IPS-20b (cell line): ENCODE measurements around the gene FAM193B.

Experiments used
- H3K27ac ChIP-seq: one replicate; pipeline ENCODE4 v1.5.1; 2013; ENCODE audit warnings: low read length
- H3K27me3 ChIP-seq: 2 replicates; pipeline ENCODE4 v1.6.1; 2013; ENCODE audit warnings: mild to moderate bottlenecking, low read length, inconsistent platforms; ENCODE audit not compliant: insufficient read depth
- H3K36me3 ChIP-seq: 2 replicates; pipeline ENCODE4 v1.6.1; 2013; ENCODE audit warnings: low read depth, mild to moderate bottlenecking, inconsistent platforms, low read length, moderate library complexity; ENCODE audit not compliant: insufficient read depth
- H3K4me1 ChIP-seq: 2 replicates; pipeline ENCODE4 v1.6.1; 2013; ENCODE audit warnings: mild to moderate bottlenecking, control low read depth, inconsistent platforms, low read length, moderate library complexity; ENCODE audit not compliant: insufficient read depth
- H3K4me3 ChIP-seq: 2 replicates; pipeline ENCODE4 v1.5.1; 2013; ENCODE audit warnings: mild to moderate bottlenecking, low read length, inconsistent platforms
- H3K9ac ChIP-seq: 2 replicates; pipeline ENCODE4 v1.6.1; 2013; ENCODE audit warnings: low read depth, mild to moderate bottlenecking, inconsistent platforms, low read length, moderate library complexity
- H3K9me3 ChIP-seq: 2 replicates; pipeline ENCODE4 v1.6.1; 2013; ENCODE audit warnings: mild to moderate bottlenecking, low read depth, low read length, inconsistent platforms; ENCODE audit not compliant: insufficient read depth

FAM193B gene

GRCh38 chr5:177503351-177504085 lies 50.8 kb downstream of the FAM193B start:
- no peak overlapping the region for H3K4me3 ChIP-seq
- peaks cover 9% of the 10 kb centered on the region; the same call in 1 of the 2 replicates for H3K4me1 ChIP-seq
- no peaks in the 10 kb centered on the region for H3K36me3 ChIP-seq
- no peaks in the 10 kb centered on the region for H3K9me3 ChIP-seq
- H3K9ac ChIP-seq = no peak overlapping the region
- peaks cover 19% of the 10 kb centered on the region for H3K27me3 ChIP-seq
- no peak overlapping the region for H3K27ac ChIP-seq

GRCh38 chr5:177502886-177503285 lies 51.5 kb downstream of the FAM193B start:
- Histone ChIP-seq H3K27ac (no peak overlapping the region), H3K4me1 (peaks cover 12% of the 10 kb centered on the region; the same call in 1 of the 2 replicates), H3K36me3 (no peaks in the 10 kb centered on the region)

GRCh38 chr5:177501874-177502678 lies 52.3 kb downstream of the FAM193B start:
- H3K27ac ChIP-seq = no peak overlapping the region
- no peak overlapping the region for H3K4me3 ChIP-seq
- no peaks in the 10 kb centered on the region for H3K36me3 ChIP-seq
- peaks cover 25% of the 10 kb centered on the region for H3K27me3 ChIP-seq
- H3K4me1 ChIP-seq = peaks cover 12% of the 10 kb centered on the region; the same call in 1 of the 2 replicates
- H3K9ac ChIP-seq = no peak overlapping the region
- no peaks in the 10 kb centered on the region for H3K9me3 ChIP-seq

More at GRCh38 chr5:177502886-177503285, 51.5 kb downstream of the FAM193B start:
- Histone ChIP-seq H3K27me3 (peaks cover 25% of the 10 kb centered on the region), H3K4me3 (no peak overlapping the region), H3K9ac (no peak overlapping the region), H3K9me3 (no peaks in the 10 kb centered on the region)

GRCh38 chr5:177500685-177501522 lies 53.5 kb downstream of the FAM193B start:
- no peak overlapping the region for H3K4me3 ChIP-seq
- peaks cover 25% of the 10 kb centered on the region for H3K27me3 ChIP-seq
- H3K36me3 ChIP-seq = peaks cover 4% of the 10 kb centered on the region
- no peaks in the 10 kb centered on the region for H3K9me3 ChIP-seq
- peak overlapping the region; percentile 18; the same call in 1 of the 2 replicates for H3K9ac ChIP-seq
- peaks cover 16% of the 10 kb centered on the region for H3K4me1 ChIP-seq
- no peak overlapping the region for H3K27ac ChIP-seq

DNA sequence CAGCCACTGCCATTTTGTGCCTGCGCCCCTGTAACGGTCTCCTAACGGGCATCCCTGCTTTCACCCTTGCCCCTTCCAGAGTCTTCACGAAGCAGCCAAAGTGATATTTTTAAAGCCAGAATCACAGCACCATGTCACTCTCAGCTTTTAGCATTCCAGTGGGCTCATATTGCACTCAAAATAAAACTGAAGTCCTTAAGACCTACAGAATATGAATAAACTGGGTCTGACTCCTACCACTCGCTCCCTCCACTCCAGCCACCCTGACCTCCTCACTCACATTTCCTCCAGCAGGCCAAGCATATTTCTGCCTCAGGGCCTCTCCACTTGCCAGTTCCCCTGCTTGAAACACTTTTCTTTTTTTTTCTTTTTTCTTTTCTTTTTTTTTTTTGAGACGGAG lies 54.5 kb downstream of the FAM193B start:
- Histone ChIP-seq H3K27me3 (peaks cover 25% of the 10 kb centered on the region), H3K4me1 (peaks cover 27% of the 10 kb centered on the region)

GRCh38 chr5:177498013-177498787 lies 56.2 kb downstream of the FAM193B start:
- Histone ChIP-seq H3K27ac (no peak overlapping the region), H3K4me1 (peaks cover 28% of the 10 kb centered on the region), H3K27me3 (peaks cover 25% of the 10 kb centered on the region), H3K36me3 (peaks cover 31% of the 10 kb centered on the region), H3K9me3 (no peaks in the 10 kb centered on the region), H3K9ac (peak overlapping the region; percentile 63; the same call in 1 of the 2 replicates), H3K4me3 (peak overlapping the region; percentile 79)

More for the DNA sequence above, 54.5 kb downstream of the FAM193B start:
- no peak overlapping the region for H3K9ac ChIP-seq
- no peaks in the 10 kb centered on the region for H3K9me3 ChIP-seq
- H3K27ac ChIP-seq = no peak overlapping the region
- peaks cover 15% of the 10 kb centered on the region for H3K36me3 ChIP-seq
- H3K4me3 ChIP-seq = no peak overlapping the region

DNA sequence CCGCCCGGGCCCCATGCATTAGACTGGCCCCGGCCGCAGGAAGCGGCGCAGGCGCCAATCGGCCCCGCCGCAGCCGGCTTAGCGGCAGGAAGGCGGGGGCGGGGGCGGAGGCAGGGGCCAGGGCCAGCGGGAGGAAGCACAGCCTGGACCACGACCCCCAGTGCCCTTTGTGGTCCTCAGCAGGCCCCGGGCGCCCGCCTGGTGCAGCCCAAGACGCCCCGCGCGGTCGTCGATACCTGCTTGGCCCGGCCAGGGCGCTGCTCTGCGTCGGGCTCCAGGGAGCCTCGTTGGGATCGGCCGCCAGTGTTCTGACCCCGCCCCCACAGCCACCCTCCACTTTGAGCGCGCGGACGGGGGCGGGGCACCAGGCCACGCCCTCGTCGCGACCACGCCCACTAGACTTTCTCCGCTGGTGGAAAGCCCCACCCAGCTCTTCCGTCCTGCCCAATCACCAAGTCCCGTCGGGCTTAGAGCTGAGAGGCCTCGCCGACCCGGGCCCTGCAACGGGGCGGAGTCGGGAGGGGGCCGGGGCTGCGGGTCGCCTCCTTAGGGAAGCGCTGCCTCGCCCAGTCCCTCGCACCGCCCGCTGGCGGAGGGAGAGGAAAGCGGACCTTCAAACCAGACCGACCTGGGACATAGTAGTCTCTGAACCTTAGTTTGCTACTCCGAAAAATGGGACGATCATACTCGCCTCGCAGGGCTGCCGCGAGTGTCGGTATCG lies 56.9 kb downstream of the FAM193B start, which contains the start of gene PDLIM7:
PDLIM7 (minus strand) TSS at position 313 of the 721 bp plus-strand sequence. CDS start 1,092 bp downstream, outside the sequence.
- Histone ChIP-seq H3K27me3 (peaks cover 25% of the 10 kb centered on the region), H3K27ac (peak within 1 kb of the TSS; percentile 99), H3K4me3 (peak within 1 kb of the TSS; percentile 87), H3K36me3 (peaks cover 38% of the 10 kb centered on the region), H3K4me1 (peaks cover 28% of the 10 kb centered on the region), H3K9me3 (no peaks in the 10 kb centered on the region), H3K9ac (peak within 1 kb of the TSS; percentile 99)

DNA sequence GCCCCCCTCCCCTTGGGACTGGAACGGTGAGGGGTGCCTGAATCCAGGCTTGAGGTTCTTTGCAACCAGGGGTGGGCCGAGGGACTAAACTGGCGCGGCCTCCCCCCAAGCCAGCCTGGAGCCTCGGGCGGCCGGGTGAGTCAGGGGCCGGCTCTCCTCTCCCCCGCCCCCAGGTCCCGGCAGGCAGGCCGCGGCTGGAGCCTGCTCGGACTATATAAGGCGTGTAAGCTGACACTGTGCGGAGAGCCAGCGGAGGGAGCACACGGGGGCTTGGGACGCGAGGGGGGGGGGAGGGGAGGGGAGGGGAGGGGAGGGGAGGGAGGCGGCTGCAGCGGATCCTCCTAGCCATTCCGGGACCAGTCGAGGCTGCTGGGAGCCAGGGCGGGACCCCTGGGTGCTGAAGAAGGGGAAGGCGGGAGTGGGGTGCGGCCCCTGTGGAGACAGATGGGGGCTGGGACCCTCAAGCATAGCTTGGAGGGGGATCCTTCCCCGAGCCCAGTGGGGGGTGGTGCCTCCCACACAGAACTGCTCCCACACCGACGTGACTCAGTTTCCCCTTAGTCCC lies 57.6 kb downstream of the FAM193B start:
- Histone ChIP-seq H3K36me3 (peaks cover 42% of the 10 kb centered on the region), H3K27me3 (peaks cover 25% of the 10 kb centered on the region), H3K27ac (peak overlapping the region; percentile 99), H3K9ac (peak overlapping the region; percentile 99), H3K4me3 (peak overlapping the region; percentile 87), H3K4me1 (peaks cover 28% of the 10 kb centered on the region), H3K9me3 (no peaks in the 10 kb centered on the region)

GRCh38 chr5:177496070-177496726 lies 58.2 kb downstream of the FAM193B start:
- Histone ChIP-seq H3K36me3 (peaks cover 43% of the 10 kb centered on the region), H3K9ac (peak overlapping the region; percentile 99), H3K4me3 (peak overlapping the region; percentile 87), H3K9me3 (no peaks in the 10 kb centered on the region), H3K27ac (peak overlapping the region; percentile 99), H3K4me1 (peaks cover 28% of the 10 kb centered on the region), H3K27me3 (peaks cover 25% of the 10 kb centered on the region)
